H1 (cell line): ENCODE measurements around the gene BROX. TPM values are rescaled to one million over a fixed set of nuclear protein-coding genes. Genes with fewer than 3 reads are reported as not detected.

Experiments used
- CTCF ChIA-PET: fragments of 300-600 bp; sonication (Branson Sonifier 250); formaldehyde crosslinking; loops from one replicate; lab custom pipeline; 2021; ENCODE audit not compliant: partially characterized antibody; lab: Charles Lee
- POLR2A ChIA-PET: fragments of 300-600 bp; sonication (Branson Sonifier 250); formaldehyde crosslinking; loops from one replicate; lab custom pipeline; 2021; ENCODE audit warnings: inconsistent platforms; ENCODE audit not compliant: partially characterized antibody; lab: Charles Lee
- DNase-seq, 2 experiments: peaks; one replicate each; pipeline versions ENCODE4 v3.0.0 to v3.0.0-alpha.2; 2010 to 2022; ENCODE audit warnings: low spot score in 2 of 2, low read depth in 1 of 2, mixed read lengths in 1 of 2
- FAIRE-seq: peaks from 2 replicates; lab custom pipeline; 2011; peaks lifted over from hg19 to GRCh38; lab: Jason Lieb, UNC
- H2AFZ ChIP-seq: 2 replicates; pipeline ENCODE4 v1.8.1; 2012; ENCODE audit warnings: low read length, inconsistent platforms
- H2AK5ac ChIP-seq: 2 replicates; pipeline ENCODE4 v1.6.1; 2013; ENCODE audit warnings: low read depth, low read length
- H2BK120ac ChIP-seq: replicated peaks from 2 replicates; pipeline ENCODE3; 2013; ENCODE audit warnings: low read depth, low read length, inconsistent platforms
- H2BK12ac ChIP-seq: 2 replicates; pipeline ENCODE4 v1.6.1; 2013; ENCODE audit warnings: low read depth, low read length
- H2BK15ac ChIP-seq: 2 replicates; pipeline ENCODE4 v1.6.1; 2013; ENCODE audit warnings: low read length
- H2BK20ac ChIP-seq: 2 replicates; pipeline ENCODE4 v1.6.1; 2013; ENCODE audit warnings: low read length
- H2BK5ac ChIP-seq: 2 replicates; pipeline ENCODE4 v1.6.1; 2013; ENCODE audit warnings: low read depth, low read length
- H3K14ac ChIP-seq: 2 replicates; pipeline ENCODE4 v1.6.1; 2013; ENCODE audit warnings: inconsistent platforms; ENCODE audit not compliant: insufficient read length
- H3K18ac ChIP-seq: 2 replicates; pipeline ENCODE4 v1.6.1; 2013; ENCODE audit warnings: low read length; ENCODE audit errors: extremely low read depth
- H3K23ac ChIP-seq: 2 replicates; pipeline ENCODE4 v1.6.1; 2013; ENCODE audit warnings: inconsistent platforms; ENCODE audit not compliant: insufficient read length
- H3K23me2 ChIP-seq: 2 replicates; pipeline ENCODE4 v1.6.1; 2013; ENCODE audit warnings: low read depth, low read length
- H3K27ac ChIP-seq: 2 replicates; pipeline ENCODE4 v1.6.1; 2011; ENCODE audit warnings: low read depth, low read length, inconsistent platforms
- H3K27me3 ChIP-seq, 4 experiments: replicated peaks in 1 of 4; 1 replicate in 1 of 4; 2 replicates in 3 of 4; pipeline versions ENCODE4 v1.6.1 to v1.8.1; 2011 to 2013; ENCODE audit warnings: low read length in 3 of 4, mild to moderate bottlenecking in 3 of 4, inconsistent platforms in 2 of 4, mixed read lengths in 2 of 4, moderate library complexity in 1 of 4; ENCODE audit not compliant: control insufficient read depth in 3 of 4, insufficient read depth in 3 of 4; ENCODE audit errors: extremely low read depth in 1 of 4
- H3K36me3 ChIP-seq, 4 experiments: 2 replicates each; pipeline versions ENCODE4 v1.6.1 to v1.8.1; 2011 to 2013; ENCODE audit warnings: mild to moderate bottlenecking in 4 of 4, low read length in 3 of 4, moderate library complexity in 2 of 4, control low read depth in 1 of 4, inconsistent platforms in 1 of 4; ENCODE audit not compliant: insufficient read depth in 4 of 4, control insufficient read depth in 2 of 4
- H3K4ac ChIP-seq: replicated peaks from 2 replicates; pipeline ENCODE3; 2013; ENCODE audit warnings: low read length, low read depth, mixed read lengths, inconsistent platforms; ENCODE audit not compliant: insufficient read length
- H3K4me1 ChIP-seq, 4 experiments: replicated peaks in 1 of 4; 1 replicate in 1 of 4; 2 replicates in 3 of 4; pipeline versions ENCODE4 v1.6.1 to v1.8.1; 2011 to 2013; ENCODE audit warnings: low read length in 3 of 4, inconsistent platforms in 2 of 4, mixed read lengths in 1 of 4; ENCODE audit not compliant: insufficient read depth in 4 of 4, control insufficient read depth in 3 of 4
- H3K4me2 ChIP-seq, 2 experiments: 2 replicates each; pipeline versions ENCODE4 v1.6.1 to v1.8.1; 2011 to 2013; ENCODE audit warnings: low read depth in 2 of 2, low read length in 2 of 2, control low read depth in 1 of 2, inconsistent platforms in 1 of 2, mild to moderate bottlenecking in 1 of 2; ENCODE audit not compliant: insufficient read depth in 1 of 2
- H3K4me3 ChIP-seq, 4 experiments: fragments of 200-600, 300-600 bp in 1 of 4; sonication (generic), shearing (Covaris generic), sonication (Bioruptor Twin) in 1 of 4; 2 replicates each; pipeline versions ENCODE4 v1.5.1 to v1.8.1; 2011 to 2016; ENCODE audit warnings: low read length in 4 of 4, low read depth in 3 of 4, control low read depth in 2 of 4, inconsistent platforms in 2 of 4, mild to moderate bottlenecking in 2 of 4, mixed read lengths in 1 of 4, moderate library complexity in 1 of 4; ENCODE audit not compliant: insufficient read depth in 2 of 4; ENCODE audit errors: extremely low read depth in 1 of 4
- H3K56ac ChIP-seq: replicated peaks from 2 replicates; pipeline ENCODE3; 2013; ENCODE audit warnings: low read depth, mild to moderate bottlenecking, mixed read lengths, low read length, inconsistent platforms; ENCODE audit not compliant: insufficient read length
- H3K79me1 ChIP-seq: 2 replicates; pipeline ENCODE4 v1.6.1; 2013; ENCODE audit warnings: low read depth, low read length, control low read depth
- H3K79me2 ChIP-seq, 2 experiments: 2 replicates each; pipeline versions ENCODE4 v1.6.1 to v1.8.1; 2012 to 2013; ENCODE audit warnings: low read length in 2 of 2, mild to moderate bottlenecking in 2 of 2, inconsistent platforms in 1 of 2; ENCODE audit not compliant: insufficient read depth in 2 of 2, control insufficient read depth in 1 of 2
- H3K9ac ChIP-seq, 4 experiments: replicated peaks in 1 of 4; 1 replicate in 1 of 4; 2 replicates in 3 of 4; pipeline versions ENCODE4 v1.6.1 to v1.8.1; 2011 to 2013; ENCODE audit warnings: low read depth in 3 of 4, low read length in 3 of 4, control low read depth in 2 of 4, mild to moderate bottlenecking in 2 of 4, moderate library complexity in 2 of 4, inconsistent platforms in 1 of 4; ENCODE audit errors: extremely low read depth in 1 of 4
- H3K9me3 ChIP-seq, 2 experiments: 2 replicates each; pipeline versions ENCODE4 v1.6.1 to v1.8.1; 2012 to 2013; ENCODE audit warnings: mild to moderate bottlenecking in 2 of 2, moderate library complexity in 2 of 2, control low read depth in 1 of 2, inconsistent platforms in 1 of 2, low read depth in 1 of 2, low read length in 1 of 2, mixed read lengths in 1 of 2; ENCODE audit not compliant: insufficient read depth in 2 of 2
- H4K20me1 ChIP-seq, 2 experiments: replicated peaks in 1 of 2; 2 replicates each; pipeline versions ENCODE3 to v1.8.1; 2011 to 2013; ENCODE audit warnings: inconsistent platforms in 2 of 2, low read length in 2 of 2, mild to moderate bottlenecking in 1 of 2; ENCODE audit not compliant: insufficient read depth in 2 of 2, control insufficient read depth in 1 of 2
- H4K5ac ChIP-seq: 2 replicates; pipeline ENCODE4 v1.6.1; 2013; ENCODE audit warnings: low read length, low read depth, mixed read lengths, inconsistent platforms; ENCODE audit not compliant: insufficient read length
- H4K8ac ChIP-seq: 2 replicates; pipeline ENCODE4 v1.8.0; 2013; ENCODE audit warnings: mild to moderate bottlenecking, moderate library complexity, low read length, inconsistent platforms; ENCODE audit not compliant: insufficient read depth; ENCODE audit errors: extremely low read depth
- H4K91ac ChIP-seq: replicated peaks from 2 replicates; pipeline ENCODE3; 2013; ENCODE audit warnings: low read length, mixed read lengths, inconsistent platforms; ENCODE audit not compliant: insufficient read length
- CEBPB ChIP-seq: IDR thresholded peaks from 2 replicates; pipeline ENCODE4 v1.6.1; 2012; ENCODE audit warnings: low read depth, low read length
- E2F6 ChIP-seq: IDR thresholded peaks from 2 replicates; pipeline ENCODE4 v1.6.1; 2012; ENCODE audit warnings: inconsistent platforms
- EGR1 ChIP-seq: IDR thresholded peaks from 2 replicates; pipeline ENCODE4 v1.6.1; 2011; ENCODE audit warnings: low read depth, low read length, borderline replicate concordance
- EP300 ChIP-seq, 2 experiments: IDR thresholded peaks; 1 replicate in 1 of 2; 2 replicates in 1 of 2; pipeline ENCODE4 v1.6.1; 2011 to 2012; ENCODE audit warnings: low read depth in 2 of 2, low read length in 2 of 2, mild to moderate bottlenecking in 2 of 2, borderline replicate concordance in 1 of 2, inconsistent platforms in 1 of 2, moderate library complexity in 1 of 2
- FOSL1 ChIP-seq: IDR thresholded peaks from 2 replicates; pipeline ENCODE4 v1.6.1; 2011; ENCODE audit warnings: mild to moderate bottlenecking, low read depth, low read length, moderate library complexity; ENCODE audit not compliant: insufficient read depth
- KDM5A ChIP-seq: fragments of 200-600 bp; IDR thresholded peaks from 2 replicates; pipeline ENCODE4 v1.7.1; 2012; ENCODE audit warnings: mild to moderate bottlenecking, low read length, inconsistent platforms, mixed read lengths
- NRF1 ChIP-seq: IDR thresholded peaks from 2 replicates; pipeline ENCODE4 v1.6.1; 2011; ENCODE audit warnings: mild to moderate bottlenecking, low read depth, low read length, improper control_type of control experiment
- POLR2AphosphoS5 ChIP-seq: IDR thresholded peaks from 2 replicates; pipeline ENCODE4 v1.6.1; 2011; ENCODE audit warnings: low read depth, low read length
- SIN3A ChIP-seq, 2 experiments: IDR thresholded peaks in 1 of 2; conservative IDR thresholded peaks in 1 of 2; 2 replicates each; pipeline ENCODE4 v1.6.1; 2011 to 2012; ENCODE audit warnings: low read length in 2 of 2, improper control_type of control experiment in 1 of 2, low read depth in 1 of 2, mild to moderate bottlenecking in 1 of 2
- SP1 ChIP-seq: IDR thresholded peaks from 2 replicates; pipeline ENCODE4 v1.6.1; 2011; ENCODE audit warnings: low read depth, low read length
- SP4 ChIP-seq: IDR thresholded peaks from 2 replicates; pipeline ENCODE4 v1.6.1; 2012; ENCODE audit warnings: low read length, inconsistent platforms
- SUZ12 ChIP-seq: fragments of 200-600 bp; sonication (generic); IDR thresholded peaks from 2 replicates; pipeline ENCODE4 v1.6.1; 2012; ENCODE audit warnings: mild to moderate bottlenecking, inconsistent platforms, low read length, moderate library complexity, mixed read lengths
- TBP ChIP-seq: IDR thresholded peaks from 2 replicates; pipeline ENCODE4 v1.6.1; 2011; ENCODE audit warnings: low read depth, low read length, improper control_type of control experiment
- TEAD4 ChIP-seq: IDR thresholded peaks from 2 replicates; pipeline ENCODE4 v1.6.1; 2012; ENCODE audit warnings: low read depth, low read length, inconsistent platforms, mixed read lengths
- WGBS, 2 experiments: shearing (Covaris generic) in 1 of 2; methylation state at CpG; one replicate each; pipeline versions ENCODE4 v1.1.6 to v1.1.7; 2013 to 2015; ENCODE audit warnings: low lambda C conversion rate in 2 of 2, mixed read lengths in 2 of 2, inconsistent platforms in 1 of 2, low coverage in 1 of 2, missing lambda C conversion rate in 1 of 2; ENCODE audit not compliant: insufficient replicate concordance in 2 of 2, insufficient coverage in 1 of 2, insufficient read length in 1 of 2; ENCODE audit errors: extremely low coverage in 1 of 2, missing lambda C conversion rate in 1 of 2; 5-methylcytosine and 5-hydroxymethylcytosine counted together
- polyA plus RNA-seq, 7 experiments: library from polyadenylated mRNA; depleted of rRNA in 3 of 7; stranded (reverse) in 5 of 7; unstranded in 2 of 7; fragments of >200 nt in 5 of 7; fragments of 200-250 nt in 2 of 7; gene quantifications; 1 replicate in 5 of 7; 2 replicates in 1 of 7; 4 replicates in 1 of 7; pipeline versions ENCODE4 v1.2.1 to v1.2.3, GENCODE V29; 2011 to 2013; ENCODE audit warnings: missing spikeins in 2 of 7, mixed read lengths in 2 of 7
- total RNA-seq: library from RNA; stranded (reverse); fragmentation: NEBNext Ultra II Directional; extraction: Animal tissue kit (Norgen Biotek cat#: 25700); gene quantifications from 2 replicates; pipeline ENCODE4 v1.2.1, GENCODE V29; 2021

The BROX gene
- total and polyA plus RNA-seq, 2 of the 8 experiments (the other 6 are each of a cell fraction or from before 2014, with no cell fraction given), result 3.8 to 26.7 TPM

GRCh38 chr1:222696741-222697140 is 15.6 kb upstream of the BROX start:
- WGBS, 2 experiments, result 96% methylated on average over 8 of the region's 8 CpGs; no CpG with 5 or more reads in 1 of the 2 experiments
- TF ChIP-seq SUZ12 (no peak), TEAD4 (no peak), SIN3A (conservative IDR thresholded peaks at IDR 0.05 in 1 of 2, IDR thresholded peaks at IDR 0.05 in 1 of 2; ENCODE audit: low read depth in 1 of 2, low read length in 2 of 2) (no peak), KDM5A (no peak), NRF1 (no peak), CEBPB (no peak), TBP (no peak), E2F6 (no peak), POLR2AphosphoS5 (no peak), EGR1 (no peak), SP4 (no peak), EP300 (IDR thresholded peaks at IDR 0.05; ENCODE audit: borderline replicate concordance in 1 of 2, low read depth in 2 of 2, low read length in 2 of 2) (no peak), SP1 (no peak), FOSL1 (no peak)

More at GRCh38 chr1:222696741-222697140, 15.6 kb upstream of the BROX start:
- no peak for DNase-seq
- no peak overlapping the region for H3K14ac ChIP-seq
- H3K4me1 ChIP-seq, result no peaks in the 10 kb centered on the region
- H2BK5ac ChIP-seq, result no peak overlapping the region
- POLR2A ChIA-PET, result no interaction called here
- H3K27me3 ChIP-seq, result no peaks in the 10 kb centered on the region
- no peak overlapping the region for H3K4me3 ChIP-seq
- no peak overlapping the region for H3K56ac ChIP-seq
- no peak overlapping the region for H3K9ac ChIP-seq
- peaks cover 0 to 12% (median 5%) of the 10 kb centered on the region in 4 experiments; a peak in 3 of 8 replicates for H3K36me3 ChIP-seq
- no peak overlapping the region for H2AFZ ChIP-seq
- CTCF ChIA-PET, result interaction anchor here (1.1 kb wide), 1 partner anchor 57 kb away, joined by 3 read pairs; no protein-coding TSS in a partner anchor
- H3K79me1 ChIP-seq, result no peaks in the 10 kb centered on the region
- H3K9me3 ChIP-seq, result no peaks in the 10 kb centered on the region; a peak in 1 of 4 replicates
- no peak overlapping the region for H3K4ac ChIP-seq
- no peak overlapping the region for H2BK20ac ChIP-seq
- H3K79me2 ChIP-seq, result peaks cover 0 to 4% of the 10 kb centered on the region in 2 experiments; a peak in 1 of 4 replicates
- H2BK12ac ChIP-seq, result no peak overlapping the region
- no peak overlapping the region for H2BK15ac ChIP-seq
- no peaks in the 10 kb centered on the region for H4K20me1 ChIP-seq
- no peak overlapping the region for H3K23ac ChIP-seq
- no peak for FAIRE-seq
- H4K91ac ChIP-seq, result no peak overlapping the region
- no peak overlapping the region for H4K8ac ChIP-seq
- no peak overlapping the region for H3K18ac ChIP-seq
- no peak overlapping the region for H3K4me2 ChIP-seq
- no peak overlapping the region for H4K5ac ChIP-seq
- no peaks in the 10 kb centered on the region for H3K23me2 ChIP-seq
- no peak overlapping the region for H2BK120ac ChIP-seq
- no peak overlapping the region for H2AK5ac ChIP-seq
- no peak overlapping the region for H3K27ac ChIP-seq
